SK-N-SH treated with all-trans-retinoic acid at 6 μM for 48 hours (cell line): ENCODE measurements around the gene NEUROD4.

Experiments
- ARNTL ChIP-seq: fragments of 450-650 bp; formaldehyde crosslinking; IDR thresholded peaks from 2 replicates; pipeline ENCODE4 v1.5.0; 2020; ENCODE audit warnings: low read depth, mild to moderate bottlenecking, moderate library complexity, borderline replicate concordance
- BACH2 ChIP-seq: fragments of 250-450 bp; sonication (Bioruptor Pico); IDR thresholded peaks from 2 replicates; pipeline ENCODE4 v1.9.0; 2021; ENCODE audit warnings: mild to moderate bottlenecking, borderline replicate concordance
- ZFP3 ChIP-seq: fragments of 250-450 bp; sonication (Bioruptor Pico); IDR thresholded peaks from 2 replicates; pipeline ENCODE4 v1.5.0; 2020; ENCODE audit warnings: mild to moderate bottlenecking, moderate library complexity
- TF ChIP-seq, protein P1 (sequence below): fragments of 250-450 bp; sonication (Bioruptor Pico); IDR thresholded peaks from 2 replicates; pipeline ENCODE4 v1.8.0; 2020; ENCODE audit warnings: mild to moderate bottlenecking, moderate library complexity, borderline replicate concordance

DNA sequence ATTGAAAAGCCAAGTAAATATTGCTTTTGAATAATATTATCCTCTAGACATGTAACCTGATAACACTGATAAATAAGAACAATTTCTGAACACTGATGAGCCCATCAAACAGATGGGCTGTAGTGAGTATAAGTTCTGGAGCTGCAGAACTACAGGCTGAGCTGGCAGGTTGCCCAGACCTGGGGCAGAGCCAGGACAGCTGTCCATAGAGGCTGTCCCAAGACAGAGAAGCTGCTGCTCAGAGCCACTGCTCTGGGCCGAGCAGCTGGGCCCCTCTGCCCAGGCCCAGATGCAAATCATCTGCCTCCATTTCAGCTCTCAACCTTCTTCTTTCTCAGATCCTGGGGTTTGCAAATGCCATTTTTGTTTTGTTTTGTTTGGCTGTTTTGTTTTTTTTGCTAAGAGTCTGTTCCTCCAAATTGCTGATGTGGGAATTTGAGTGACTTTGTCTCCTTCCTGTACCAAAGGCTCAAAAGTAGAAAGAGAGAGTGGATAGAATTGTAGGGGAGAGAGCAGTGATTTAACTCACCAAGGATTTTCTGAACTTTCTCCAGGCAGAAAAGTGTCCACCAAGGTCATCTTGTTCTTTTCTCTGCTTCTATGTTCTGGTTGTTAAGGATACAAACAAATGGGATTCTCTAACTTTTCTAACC is 31.2 kb upstream of the NEUROD4 start:
- TF ChIP-seq ZFP3 (CRISPR knock-in tag) = no peak
- no peak for TF ChIP-seq BACH2 (CRISPR knock-in tag)
- TF ChIP-seq, protein P1, sequence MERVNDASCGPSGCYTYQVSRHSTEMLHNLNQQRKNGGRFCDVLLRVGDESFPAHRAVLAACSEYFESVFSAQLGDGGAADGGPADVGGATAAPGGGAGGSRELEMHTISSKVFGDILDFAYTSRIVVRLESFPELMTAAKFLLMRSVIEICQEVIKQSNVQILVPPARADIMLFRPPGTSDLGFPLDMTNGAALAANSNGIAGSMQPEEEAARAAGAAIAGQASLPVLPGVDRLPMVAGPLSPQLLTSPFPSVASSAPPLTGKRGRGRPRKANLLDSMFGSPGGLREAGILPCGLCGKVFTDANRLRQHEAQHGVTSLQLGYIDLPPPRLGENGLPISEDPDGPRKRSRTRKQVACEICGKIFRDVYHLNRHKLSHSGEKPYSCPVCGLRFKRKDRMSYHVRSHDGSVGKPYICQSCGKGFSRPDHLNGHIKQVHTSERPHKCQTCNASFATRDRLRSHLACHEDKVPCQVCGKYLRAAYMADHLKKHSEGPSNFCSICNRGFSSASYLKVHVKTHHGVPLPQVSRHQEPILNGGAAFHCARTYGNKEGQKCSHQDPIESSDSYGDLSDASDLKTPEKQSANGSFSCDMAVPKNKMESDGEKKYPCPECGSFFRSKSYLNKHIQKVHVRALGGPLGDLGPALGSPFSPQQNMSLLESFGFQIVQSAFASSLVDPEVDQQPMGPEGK (CRISPR knock-in tag) = no peak
- no peak for TF ChIP-seq ARNTL
